HG03378 (cell line): ENCODE results near the gene FUS.
"Not testable (repeated sequence)": the region's sequence is repeated elsewhere in the genome, so short reads cannot be mapped to it uniquely, and the experiment has no call there.

ENCODE experiments used
- ATAC-seq: cut with Tn5 transposase; IDR thresholded peaks from one replicate; pipeline ENCODE4 v1.9.1; 2021; ENCODE audit warnings: mild to moderate bottlenecking, moderate library complexity; ENCODE audit not compliant: unreplicated experiment

FUS gene

DNA sequence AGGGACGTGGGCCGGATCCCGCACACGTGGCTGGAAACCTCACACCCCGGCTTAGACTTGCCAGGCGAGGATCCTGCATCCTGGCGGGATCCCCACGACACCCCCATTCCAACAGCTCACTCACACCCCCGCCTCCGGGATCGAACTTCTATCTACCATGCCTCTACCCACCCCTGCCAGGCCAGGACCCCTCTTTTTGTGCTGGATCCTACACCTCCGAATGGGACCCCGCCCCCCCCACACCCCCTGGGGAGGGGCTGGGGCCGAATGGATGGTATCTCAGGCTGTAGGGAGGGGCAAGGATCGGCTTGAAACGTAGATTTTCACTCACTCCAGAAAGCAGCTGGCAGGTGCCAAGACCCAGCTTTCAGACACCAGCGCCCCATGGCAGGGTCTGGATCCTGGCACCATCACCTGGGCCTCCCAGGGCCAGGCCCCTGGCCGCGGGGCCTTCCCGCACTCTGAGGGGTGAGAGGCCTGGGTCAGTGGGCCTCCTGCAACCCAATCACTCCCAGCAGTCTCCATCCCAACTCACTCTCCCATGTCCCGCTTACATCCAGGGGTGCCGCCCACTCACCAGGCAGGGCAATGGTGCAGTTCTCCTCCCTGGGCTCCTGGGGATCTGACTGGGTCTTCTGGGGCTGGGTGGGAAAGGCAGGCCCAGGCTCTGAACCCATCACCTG, 36.8 kb upstream of the FUS start:
- no peak for ATAC-seq

DNA sequence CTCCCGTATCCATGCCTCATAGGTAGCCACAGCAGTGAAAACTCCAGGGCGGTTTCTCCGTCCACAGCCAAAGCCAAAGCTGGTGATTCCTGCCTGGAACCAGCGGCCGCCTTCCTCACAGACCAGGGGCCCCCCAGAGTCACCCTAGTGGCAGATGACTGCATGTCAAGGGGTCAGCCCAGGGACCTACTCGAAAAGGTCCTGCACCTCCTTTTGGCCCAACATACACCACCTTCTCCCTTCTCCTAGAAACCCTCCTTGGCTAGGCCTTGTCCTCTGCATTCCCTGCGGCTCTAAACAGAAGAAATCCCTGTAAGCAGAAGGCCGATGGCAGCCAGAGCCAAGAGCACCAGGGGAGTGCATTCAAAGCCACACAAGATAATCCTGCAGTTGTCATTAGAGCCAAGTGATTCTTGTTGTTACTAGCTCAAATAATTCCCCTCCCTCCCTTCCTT, 36.2 kb upstream of the FUS start:
- ATAC-seq: no peak

DNA sequence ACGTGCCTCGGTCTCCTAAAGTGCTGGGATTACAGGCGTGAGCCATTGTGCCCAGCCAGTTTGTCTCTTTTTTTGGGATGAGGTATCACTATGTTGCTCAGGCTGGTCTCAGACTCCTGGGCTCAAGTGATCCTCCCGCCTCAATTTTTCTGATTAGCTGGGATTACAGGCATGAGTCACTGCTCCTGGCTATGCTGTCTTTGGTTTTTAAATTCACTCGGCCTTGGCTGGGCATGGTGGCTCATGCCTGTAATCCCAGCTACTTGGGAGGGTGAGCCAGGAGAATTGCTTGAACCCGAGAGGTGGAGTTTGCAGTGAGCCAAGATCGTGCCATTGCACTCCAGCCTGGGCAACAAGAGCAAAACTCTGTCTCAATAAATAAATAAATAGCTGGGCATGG, 35.5 kb upstream of the FUS start:
- ATAC-seq: not testable (repeated sequence)

DNA sequence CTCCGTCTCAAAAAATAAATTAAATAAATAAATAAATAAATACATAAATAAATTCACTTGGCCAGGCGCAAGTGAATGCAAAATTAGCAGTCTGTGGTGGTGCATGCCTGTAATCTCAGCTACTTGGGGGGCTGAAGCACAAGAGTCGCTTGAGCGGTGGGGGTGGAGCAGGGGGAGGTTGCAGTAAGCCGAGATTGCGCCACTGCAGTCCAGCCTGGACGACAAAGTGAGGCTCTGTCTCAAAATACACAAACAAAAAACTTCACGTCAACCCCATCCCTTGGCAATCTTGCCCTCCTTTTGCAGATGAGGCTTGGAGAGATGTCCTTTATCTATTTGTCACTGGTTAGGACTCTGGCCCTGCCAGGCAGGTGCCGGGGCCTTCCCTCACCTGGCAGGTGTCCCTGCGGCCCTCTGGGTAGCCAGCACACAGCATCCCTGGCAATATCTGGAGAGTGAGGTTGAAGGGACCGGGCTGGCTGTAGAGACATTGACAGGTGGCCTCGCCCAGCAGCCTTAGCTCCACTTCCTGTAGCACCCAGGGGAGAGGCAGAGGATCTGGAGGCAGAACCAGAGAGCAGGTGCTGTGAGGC, 34.4 kb upstream of the FUS start:
- ATAC-seq: no peak

DNA sequence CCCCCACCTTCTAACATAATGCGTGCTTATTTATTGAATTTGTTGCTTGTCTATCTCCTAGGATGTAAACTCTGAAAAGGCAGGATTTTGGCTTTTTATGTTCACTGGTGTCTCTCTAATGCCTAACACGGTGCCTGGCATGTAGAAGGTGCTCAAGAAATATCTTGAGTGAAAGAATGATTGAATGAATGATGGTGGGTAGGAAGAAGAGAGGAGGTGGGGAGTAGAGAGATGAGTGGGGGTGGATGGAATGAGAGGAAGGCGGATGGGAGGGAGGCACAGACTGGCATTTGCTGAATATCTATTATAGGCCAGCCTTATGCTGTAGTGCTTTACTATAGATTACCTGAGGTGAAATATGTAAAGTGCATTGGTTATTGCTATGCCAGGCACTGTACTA, 32.4 kb upstream of the FUS start:
- ATAC-seq: no peak

DNA sequence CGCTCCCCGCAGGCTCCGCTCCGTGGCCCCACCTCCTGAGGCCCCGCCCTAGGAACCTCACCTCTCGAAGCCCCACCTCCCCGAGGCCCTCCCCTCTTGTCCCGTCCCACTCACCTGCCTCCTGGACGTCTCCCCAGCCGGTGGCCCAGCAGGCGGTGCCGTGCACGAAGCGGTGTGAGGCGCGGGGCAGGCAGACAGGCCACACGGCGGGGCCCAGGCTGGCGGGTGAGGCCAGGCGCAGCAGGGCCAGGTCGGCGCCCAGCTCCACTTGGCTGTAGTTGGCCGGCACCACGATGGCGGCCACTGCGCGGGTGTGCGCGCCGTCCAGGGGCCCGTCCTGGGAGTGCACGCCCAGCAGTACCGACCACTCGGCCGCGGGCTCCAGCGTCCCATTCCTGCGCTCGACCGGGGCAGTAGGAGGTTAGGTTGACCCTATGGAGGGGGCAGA, 31.6 kb upstream of the FUS start:
- no peak for ATAC-seq

DNA sequence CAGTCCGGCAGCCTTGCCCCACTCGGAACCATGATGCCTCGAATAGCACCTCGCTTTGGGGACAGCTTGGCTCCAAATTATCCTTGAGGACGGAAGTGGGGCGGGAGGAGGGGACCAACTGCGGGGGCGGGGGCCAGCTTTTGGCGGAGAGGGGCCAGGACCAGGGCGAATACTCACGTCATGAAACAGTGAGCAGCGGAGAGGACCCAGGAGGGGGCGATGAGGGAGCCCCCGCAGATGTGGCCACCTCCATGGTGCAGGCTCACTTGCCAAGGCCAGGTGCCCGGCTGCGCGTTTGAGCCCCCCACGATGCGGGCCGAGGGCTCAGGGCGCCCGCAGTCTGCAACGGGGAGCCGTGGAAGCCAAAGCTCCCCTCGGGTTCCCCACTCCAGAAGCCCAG, 31.0 kb upstream of the FUS start:
- no peak for ATAC-seq

DNA sequence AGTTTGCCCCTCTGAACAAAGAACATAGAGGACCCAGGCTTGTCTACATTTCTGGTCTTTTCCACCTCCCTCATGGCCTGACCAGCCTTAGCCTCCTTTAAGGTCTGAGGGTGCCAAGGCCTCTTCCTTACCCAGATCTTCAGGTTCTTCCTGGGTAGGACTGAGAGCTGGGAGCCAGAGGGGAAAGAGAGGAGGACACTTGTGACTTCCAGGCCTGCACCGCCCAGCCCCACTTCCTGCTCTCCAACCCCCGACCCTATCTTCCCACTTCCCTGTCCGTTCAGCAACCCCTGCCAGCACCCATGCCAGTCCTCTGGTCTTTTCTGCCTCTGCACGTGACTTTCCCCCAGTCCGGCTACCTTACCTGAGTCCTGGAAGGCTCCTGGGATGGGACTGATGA, 30.6 kb upstream of the FUS start:
- no peak for ATAC-seq

DNA sequence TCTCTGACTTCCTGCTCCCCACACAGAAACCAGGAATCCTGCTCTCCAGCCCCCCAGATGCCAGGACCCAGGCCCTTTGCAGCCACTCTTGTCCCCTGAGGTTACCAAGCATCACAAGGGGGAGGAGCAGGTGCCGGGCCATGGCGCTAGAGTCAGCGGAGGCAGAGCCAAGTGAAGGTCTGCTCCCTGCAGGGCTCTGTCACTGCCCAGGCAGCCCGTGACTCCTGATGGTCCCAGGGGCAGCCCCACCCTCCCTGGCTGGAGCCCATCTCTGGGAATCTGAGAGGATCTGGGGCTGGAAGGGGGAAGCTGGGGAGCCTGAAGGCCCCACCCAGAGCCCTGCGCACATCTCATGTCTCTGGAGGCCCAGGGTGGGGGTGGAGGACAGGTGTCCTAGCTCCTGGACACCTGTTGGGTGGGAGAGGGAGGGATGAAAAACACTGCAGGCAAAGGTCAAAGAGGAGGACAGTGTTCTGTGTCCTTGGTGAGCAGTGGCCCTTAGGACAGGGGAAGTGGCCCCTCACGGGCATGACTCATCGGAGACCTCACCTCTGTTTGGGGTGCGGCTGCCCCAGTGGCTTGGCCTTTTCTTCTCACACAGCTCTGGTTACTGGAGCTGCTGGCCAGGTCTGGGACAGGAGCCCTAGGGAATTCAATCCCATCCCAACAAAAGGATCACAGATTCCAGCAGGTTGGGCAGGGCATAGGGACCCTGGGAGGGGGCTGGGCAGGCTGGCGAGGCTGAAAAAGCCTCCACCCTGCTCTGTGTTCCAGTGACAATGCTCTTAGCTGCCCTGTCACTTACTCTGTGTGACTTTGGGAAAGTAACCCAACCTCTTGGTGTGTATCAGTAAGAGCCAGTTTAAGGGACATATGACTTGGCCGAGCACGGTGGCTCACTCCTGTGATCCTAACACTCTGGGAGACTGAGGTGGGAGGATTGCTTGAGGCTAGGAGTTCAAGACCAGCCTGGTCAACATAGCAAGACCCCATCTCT, 29.7 kb upstream of the FUS start, which contains the start of gene PRSS36:
PRSS36 (minus strand) TSS at position 173 of the 997 bp plus-strand sequence; CDS start at position 142, 31 bp downstream.
- ATAC-seq: no peak

DNA sequence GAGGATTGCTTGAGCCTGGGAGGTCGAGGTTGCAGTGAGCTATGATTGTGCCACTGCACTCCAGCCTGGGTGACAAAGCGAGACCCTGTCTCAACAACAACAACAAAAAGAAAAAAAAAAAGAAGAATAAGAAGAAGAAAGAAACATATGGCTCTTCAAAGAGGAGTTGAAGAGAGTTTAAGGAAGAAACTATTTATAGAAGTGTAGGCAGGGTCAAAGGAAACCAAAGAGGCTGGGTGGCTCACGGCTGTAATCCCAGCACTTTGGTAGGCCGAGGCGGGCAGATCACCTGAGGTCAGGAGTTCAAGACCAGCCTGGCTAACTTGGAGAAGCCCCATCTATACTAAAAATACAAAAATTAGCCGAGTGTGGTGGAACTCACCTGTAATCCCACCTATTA, 29.0 kb upstream of the FUS start:
- not testable (repeated sequence) for ATAC-seq

DNA sequence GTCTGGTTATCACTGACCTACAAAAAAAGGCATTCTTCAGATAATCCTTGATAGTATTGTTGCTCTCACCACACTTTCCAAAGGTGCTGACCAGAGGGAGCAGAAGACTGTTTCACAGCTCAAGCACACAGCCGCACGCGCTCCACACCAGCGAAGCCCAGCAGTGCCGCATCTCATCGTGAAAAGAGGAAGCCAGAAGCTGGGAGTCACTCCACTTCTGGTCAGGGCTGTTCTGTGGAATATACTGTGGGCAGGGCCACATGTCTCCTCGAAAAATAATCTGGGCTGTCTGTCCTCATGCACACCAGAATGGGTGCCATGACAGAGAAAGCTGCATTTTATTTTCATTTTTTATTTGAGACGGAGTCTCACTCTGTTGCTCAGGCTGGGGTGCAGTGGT, 22.8 kb upstream of the FUS start:
- no peak for ATAC-seq

DNA sequence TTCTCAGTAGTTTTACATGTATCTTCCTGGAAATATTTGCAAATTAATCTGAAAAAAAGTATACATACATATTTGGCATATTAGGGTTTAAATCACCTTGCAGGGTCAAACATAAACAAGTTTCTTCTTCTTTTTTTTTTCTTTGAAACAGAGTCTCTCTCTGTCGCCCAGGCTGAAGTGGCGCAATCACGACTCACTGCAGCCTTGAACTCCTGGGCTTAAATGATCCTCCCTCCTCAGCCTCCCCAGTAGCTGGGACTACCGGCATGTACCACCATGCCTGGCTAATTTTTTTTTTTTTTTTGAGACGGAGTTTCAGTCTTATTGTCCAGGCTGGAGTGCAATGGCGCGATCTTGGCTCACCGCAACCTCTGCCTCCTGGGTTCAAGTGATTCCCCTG, 12.6 kb upstream of the FUS start:
- no peak for ATAC-seq

DNA sequence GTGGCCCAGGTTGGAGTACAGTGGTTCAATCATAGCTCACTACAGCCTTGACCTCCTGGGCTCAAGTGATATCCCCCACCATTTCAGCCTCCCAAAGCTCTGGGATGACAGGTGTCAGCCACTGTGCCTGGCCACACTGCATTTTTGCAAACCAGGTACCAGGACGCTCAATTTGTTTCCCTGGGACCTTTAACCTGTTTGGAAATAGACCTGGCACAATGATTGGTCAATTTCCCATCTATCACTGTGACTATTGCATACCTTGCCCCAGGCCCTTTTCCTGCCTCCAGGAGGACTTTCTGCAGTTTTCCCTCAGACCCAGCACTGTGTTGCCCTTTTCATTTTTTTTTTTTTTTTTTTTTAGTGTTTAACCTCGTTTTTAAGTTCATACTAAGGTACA, 11.1 kb upstream of the FUS start:
- ATAC-seq: no peak

DNA sequence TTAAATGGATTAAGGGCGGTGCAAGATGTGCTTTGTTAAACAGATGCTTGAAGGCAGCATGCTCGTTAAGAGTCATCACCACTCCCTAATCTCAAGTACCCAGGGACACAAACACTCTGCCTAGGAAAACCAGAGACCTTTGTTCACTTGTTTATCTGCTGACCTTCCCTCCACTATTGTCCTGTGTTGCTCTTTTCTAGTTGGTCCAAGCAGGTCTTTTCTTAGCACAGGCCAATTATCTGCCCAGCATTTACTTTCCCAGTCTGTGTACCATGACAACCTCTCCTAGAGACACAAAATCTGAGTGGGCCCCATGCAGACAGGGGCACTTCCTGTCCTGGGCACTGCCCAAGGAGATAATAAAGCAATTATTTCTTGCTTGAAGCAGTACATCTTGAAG, 9.9 kb upstream of the FUS start:
- ATAC-seq: not testable (repeated sequence)

DNA sequence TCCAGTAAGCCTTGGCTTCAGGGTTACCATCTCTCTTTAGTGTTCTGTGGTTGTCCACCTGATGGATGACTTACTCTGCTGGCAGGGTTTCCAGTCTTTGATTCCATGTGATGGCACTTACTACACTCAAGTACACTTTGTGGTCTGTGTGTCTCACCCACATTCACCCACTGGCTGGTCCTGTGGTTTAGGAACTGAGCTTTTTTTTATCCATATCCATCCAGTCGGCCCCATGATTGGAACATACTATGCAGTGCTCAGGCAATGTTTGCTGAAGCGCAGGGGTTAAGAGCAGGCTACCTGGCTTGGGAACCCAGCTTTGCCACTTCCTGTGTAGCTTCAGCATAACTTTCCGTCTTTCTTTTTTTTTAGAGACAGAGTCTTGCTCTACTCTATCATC, 2.8 kb upstream of the FUS start:
- ATAC-seq: no peak

DNA sequence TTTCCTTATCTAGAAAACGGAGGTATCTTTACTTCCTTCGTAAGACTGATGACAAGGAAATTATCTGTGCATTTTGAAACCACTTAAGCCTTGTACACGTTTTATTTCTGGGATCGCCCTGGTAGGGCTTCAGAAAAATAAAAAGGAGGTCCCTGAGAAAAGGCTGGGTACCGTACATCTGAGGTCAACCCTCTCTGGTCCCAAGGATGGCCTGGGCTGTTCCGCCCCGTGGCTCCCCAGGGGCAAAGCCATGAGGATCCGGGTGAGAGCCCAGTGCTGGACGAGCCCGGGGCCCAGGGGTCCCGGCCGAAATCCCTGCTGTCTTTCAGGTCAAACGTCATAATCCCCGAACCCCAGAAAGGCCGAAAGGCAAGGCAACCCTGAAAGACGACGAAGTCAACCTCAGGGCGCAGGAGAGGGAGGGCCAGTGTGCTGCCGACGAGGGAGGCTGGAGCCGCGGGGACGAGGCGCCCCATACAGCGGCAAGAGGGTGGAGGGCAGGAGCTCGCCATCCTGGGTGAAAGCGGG, 656 bp upstream of the FUS start:
- ATAC-seq: peak; percentile 11

DNA sequence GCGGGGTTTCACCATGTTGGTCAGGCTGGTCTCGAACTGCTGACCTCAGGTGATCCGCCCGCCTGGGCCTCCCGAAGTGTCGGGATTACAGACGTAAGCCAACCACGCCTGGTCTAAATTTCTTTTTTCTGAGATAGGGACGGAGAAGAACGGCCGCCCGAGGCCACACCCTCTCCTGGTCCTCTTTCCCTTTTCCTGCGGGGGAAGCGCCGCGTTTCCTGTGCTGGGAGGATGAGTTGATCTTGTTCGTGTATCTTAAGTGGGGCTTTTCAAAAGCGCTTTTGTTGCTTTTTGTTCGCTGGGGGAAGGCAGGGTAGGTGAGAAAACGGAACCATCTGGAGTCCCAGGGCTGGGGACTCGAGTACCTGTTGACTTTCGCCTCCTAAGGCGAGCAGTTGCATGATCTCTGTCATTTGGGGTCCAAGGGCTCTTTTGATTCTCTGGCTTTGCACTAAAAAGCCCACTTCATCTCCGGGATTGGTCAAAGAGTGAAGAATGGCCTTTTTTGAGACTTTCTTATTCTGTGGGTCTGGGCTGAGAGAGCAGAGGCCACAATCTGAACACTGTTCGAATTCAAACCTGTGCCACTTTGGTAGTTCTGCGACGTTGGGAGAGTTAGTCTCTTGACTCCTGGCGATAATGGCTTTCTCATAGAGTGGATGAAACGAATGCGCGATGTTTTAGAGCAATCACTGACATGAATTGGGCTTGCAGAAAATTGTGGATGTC, 1.3 kb downstream of the FUS start:
- ATAC-seq: no peak

DNA sequence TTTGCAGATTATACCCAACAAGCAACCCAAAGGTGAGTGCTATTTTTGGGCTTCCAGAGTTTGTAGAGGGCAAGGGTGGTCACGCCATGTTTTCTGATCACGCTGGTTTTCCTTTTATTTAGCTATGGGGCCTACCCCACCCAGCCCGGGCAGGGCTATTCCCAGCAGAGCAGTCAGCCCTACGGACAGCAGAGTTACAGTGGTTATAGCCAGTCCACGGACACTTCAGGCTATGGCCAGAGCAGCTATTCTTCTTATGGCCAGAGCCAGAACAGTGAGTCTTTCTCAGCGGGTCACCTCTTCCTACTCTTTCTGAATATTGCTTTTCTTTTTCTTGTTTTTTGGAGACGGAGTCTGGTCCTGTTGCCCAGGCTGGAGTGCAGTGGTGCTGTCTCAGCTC, 2.5 kb downstream of the FUS start:
- no peak for ATAC-seq

DNA sequence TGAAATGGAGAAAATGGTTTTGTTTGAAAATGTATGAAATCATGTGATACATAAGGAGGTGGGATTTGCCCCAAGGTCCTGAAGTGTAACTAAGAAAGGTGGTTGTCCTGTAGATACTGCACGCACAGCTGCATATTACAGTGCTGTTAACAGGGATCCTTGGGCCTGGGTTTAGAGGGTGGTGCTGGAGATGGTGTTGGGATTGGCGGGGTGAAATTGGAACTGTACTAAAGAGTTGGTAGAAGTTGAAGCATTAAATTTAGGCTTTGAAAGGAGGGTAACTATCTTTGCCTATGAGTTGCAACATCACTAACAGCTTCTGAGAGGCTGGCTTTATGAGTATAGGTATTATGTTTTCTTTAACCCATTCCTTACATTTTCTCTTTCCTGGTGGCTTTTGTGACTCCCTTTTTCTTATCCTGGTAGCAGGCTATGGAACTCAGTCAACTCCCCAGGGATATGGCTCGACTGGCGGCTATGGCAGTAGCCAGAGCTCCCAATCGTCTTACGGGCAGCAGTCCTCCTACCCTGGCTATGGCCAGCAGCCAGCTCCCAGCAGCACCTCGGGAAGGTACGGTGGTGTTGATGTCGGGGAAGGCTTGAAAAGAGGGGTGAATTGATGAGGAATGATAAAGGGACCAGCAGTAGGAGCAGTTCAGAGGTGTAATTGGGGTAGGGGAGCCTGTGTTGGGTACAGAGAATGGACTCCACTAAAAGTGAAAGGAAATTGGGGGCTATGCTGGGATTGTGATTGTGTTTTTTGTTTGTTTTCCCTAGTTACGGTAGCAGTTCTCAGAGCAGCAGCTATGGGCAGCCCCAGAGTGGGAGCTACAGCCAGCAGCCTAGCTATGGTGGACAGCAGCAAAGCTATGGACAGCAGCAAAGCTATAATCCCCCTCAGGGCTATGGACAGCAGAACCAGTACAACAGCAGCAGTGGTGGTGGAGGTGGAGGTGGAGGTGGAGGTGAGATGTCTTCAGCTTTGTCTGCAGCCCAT, 3.8 kb downstream of the FUS start:
- no peak for ATAC-seq
